WI38 (cell line): ENCODE results near the gene CACHD1.
"Not testable (repeated sequence)": the region's sequence is repeated elsewhere in the genome, so short reads cannot be mapped to it uniquely, and the experiment has no call there.

Source experiments
- H3K4me3 ChIP-seq: 2 replicates; pipeline ENCODE4 v1.5.1; 2011; ENCODE audit warnings: low read depth, mild to moderate bottlenecking, control low read depth, low read length
- CTCF ChIP-seq: IDR thresholded peaks from 2 replicates; pipeline ENCODE4 v1.5.1; 2012; ENCODE audit warnings: low read depth, mild to moderate bottlenecking, control low read depth, low read length

Gene CACHD1

GRCh38 chr1:64712049-64712448 lies 242.1 kb downstream of the CACHD1 start:
- no peak for TF ChIP-seq CTCF
- no peak overlapping the region for H3K4me3 ChIP-seq

DNA sequence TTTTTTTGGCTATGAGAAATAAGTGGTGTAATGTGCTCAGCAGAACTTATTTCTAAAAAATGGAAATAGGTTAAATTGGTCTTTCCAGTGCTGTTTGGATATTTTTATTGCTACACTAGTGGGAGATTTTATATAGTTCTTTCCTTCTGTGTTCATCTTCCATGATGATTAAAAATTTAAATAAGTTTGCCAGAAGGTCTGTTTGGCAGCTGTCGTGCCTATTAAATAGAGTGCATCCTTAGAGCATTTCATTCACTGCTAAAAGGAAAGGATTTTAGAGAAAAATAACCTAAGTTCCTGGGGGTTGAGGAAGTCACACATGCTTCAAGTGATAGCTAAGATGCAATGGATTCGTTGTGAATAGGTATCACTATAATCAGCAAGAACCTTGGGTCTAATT lies 245.3 kb downstream of the CACHD1 start:
- H3K4me3 ChIP-seq = no peak overlapping the region
- TF ChIP-seq CTCF = no peak

DNA sequence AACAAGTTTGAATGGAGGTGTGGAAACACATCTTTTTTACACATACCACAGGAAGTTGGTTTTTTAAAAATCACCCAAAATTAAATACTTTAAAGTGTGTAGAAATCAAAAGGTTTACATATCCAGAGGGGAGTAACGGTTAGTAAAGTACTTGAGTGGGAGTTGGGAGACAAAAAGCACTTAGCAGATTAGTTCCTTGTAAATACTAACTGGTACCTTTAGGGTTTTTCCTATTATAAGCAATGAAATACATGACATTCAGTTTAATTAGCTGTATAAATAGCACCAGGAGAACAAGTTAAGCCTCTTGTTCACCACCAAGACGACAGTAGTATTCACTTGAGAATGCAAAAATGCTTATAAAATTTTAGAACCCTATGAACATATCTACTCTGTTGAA lies 251.2 kb downstream of the CACHD1 start:
- TF ChIP-seq CTCF = no peak
- no peak overlapping the region for H3K4me3 ChIP-seq

DNA sequence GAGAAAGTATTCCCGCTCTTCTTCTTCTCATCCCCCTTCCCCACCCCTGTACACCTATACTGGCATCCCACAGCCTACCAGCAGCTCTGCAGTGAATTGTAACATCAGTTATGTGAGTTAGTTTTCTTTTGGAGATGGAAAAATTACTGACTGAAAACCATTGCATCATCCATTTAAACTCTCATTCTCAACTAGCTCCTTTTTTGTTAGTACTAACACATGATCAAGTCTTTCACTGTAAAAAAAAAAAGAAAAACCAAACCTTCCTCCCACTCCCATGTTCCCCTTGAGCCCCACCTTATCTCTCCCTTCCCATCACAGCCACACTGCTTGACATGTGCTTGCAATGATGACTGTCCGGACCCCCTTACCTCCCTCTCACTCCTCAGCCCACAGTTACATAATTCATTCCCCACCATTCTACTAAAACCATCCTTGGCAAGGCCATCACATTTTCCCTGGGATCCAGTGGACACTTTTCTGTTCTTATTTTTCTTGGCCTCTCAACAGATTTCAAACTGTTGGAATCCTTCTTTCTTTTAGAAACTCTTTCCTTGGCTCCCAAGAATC lies 251.7 kb downstream of the CACHD1 start:
- no peak for TF ChIP-seq CTCF
- no peak overlapping the region for H3K4me3 ChIP-seq

DNA sequence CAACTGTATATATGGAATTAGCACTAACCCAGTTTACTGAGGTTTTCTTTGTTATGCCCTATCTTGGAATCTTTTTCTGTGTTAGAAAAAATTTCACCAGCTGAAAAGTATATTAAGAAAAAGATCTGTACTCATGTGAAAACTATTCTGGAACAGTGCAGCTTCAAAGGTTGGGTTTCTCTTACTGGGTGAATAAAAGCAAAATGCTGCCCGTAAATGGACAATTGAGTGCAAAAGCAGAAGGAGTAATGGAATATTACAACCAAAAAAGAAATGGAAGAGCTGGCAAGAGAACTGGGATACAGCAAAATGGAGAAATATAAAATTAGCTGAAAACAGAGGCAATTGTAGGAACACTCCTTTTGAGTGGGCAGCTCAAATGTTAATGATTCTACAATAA lies 257.9 kb downstream of the CACHD1 start:
- TF ChIP-seq CTCF = no peak
- H3K4me3 ChIP-seq = no peak overlapping the region

GRCh38 chr1:64733581-64734286 lies 263.8 kb downstream of the CACHD1 start:
- TF ChIP-seq CTCF = no peak
- no peak overlapping the region for H3K4me3 ChIP-seq

DNA sequence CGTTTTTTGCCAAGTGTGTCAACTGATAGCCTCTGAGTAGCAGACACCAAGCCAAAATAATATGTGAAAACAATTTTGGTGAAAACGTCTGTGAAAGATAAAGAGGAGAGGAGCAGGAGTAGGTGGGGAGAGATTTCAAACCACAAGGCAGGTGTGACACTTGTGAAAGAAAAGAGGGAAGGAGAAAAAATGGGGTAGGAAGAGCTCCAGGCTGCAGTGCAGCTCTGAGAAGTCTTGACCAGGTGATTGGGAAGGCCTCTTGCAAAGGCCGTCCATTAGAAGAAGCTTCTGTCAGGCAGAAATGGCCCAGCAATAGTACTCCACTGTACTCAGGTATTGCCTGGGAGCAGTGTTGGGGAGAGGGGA lies 264.3 kb downstream of the CACHD1 start:
- no peak overlapping the region for H3K4me3 ChIP-seq
- TF ChIP-seq CTCF = no peak

DNA sequence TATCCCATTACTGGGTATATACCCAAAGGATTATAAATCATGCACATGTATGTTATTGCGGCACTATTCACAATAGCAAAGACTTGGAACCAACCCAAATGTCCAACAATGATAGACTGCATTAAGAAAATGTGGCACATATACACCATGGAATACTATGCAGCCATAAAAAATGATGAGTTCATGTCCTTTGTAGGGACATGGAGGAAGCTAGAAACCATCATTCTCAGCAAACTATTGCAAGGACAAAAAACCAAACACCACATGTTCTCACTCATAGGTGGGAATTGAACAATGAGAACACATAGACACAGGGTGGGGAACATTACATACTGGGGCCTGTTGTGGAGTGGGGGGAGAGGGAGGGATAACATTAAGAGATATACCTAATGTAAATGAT lies 270.8 kb downstream of the CACHD1 start:
- H3K4me3 ChIP-seq = not testable (repeated sequence)
